Stimulated activated CD4-positive, alpha-beta T cell treated with anti-CD3 and anti-CD28 coated beads, Interleukin-4, amount 100 ng/mL, for 4 hours (primary cell): ENCODE results near the gene ENO3.
A peak's percentile ranks its signal among the peaks of the same experiment; 100 is the strongest.

Source experiments
- DNase-seq, 2 experiments: peaks; one replicate each; pipeline ENCODE4 v3.0.0-alpha.2; 2020

Gene ENO3

DNA sequence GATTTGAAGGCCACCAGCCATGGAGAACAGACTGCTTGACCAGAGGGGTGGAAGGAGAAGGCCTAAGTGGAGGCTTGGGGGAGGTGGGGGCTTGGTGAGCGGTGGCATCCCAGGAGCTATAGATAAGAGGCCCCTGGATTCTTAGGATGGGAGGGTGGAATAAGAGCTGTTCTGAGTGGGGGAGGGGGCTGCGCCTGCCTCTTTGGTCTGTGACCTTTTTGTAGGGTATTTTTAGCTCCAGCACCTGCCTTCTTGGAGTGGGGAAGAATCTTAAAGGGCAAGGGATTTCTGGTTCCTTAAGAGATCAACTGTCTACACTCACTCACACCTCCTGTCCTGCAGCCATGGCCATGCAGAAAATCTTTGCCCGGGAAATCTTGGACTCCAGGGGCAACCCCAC is 567 bp downstream of the ENO3 start:
- DNase-seq: no peak

- no peak for DNase-seq
Measured at GRCh38 chr17:4953451-4953961, 2.6 kb downstream of the ENO3 start.

DNA sequence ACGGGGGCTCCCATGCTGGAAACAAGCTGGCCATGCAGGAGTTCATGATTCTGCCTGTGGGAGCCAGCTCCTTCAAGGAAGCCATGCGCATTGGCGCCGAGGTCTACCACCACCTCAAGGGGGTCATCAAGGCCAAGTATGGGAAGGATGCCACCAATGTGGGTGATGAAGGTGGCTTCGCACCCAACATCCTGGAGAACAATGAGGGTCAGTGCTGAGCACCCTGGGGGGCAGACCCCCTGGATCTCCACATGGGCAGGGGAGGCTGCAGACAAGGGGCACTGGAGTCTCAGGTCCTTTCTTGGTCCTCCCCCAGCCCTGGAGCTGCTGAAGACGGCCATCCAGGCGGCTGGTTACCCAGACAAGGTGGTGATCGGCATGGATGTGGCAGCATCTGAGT is 4.2 kb downstream of the ENO3 start:
- no peak for DNase-seq

DNA sequence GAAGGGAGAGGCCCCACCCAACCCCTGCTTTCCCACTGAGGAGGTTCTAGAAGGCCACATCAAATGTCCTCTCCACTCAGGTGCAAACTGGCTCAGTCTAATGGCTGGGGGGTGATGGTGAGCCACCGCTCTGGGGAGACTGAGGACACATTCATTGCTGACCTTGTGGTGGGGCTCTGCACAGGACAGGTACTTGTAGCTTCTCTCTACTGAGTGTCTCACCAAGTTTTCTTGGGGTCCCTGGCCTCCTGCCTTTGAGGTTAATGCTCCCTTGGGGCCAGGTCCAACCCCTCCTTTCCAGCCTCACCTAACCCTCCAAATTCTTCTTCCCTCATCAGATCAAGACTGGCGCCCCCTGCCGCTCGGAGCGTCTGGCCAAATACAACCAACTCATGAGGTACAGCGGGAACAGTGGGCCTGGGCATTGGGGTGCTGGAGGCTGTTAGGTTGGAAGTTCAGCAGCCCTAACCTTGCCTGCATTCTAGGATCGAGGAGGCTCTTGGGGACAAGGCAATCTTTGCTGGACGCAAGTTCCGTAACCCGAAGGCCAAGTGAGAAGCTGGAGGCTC is 5.7 kb downstream of the ENO3 start:
- DNase-seq: peak in 1 of 2 experiments; percentile 43

DNA sequence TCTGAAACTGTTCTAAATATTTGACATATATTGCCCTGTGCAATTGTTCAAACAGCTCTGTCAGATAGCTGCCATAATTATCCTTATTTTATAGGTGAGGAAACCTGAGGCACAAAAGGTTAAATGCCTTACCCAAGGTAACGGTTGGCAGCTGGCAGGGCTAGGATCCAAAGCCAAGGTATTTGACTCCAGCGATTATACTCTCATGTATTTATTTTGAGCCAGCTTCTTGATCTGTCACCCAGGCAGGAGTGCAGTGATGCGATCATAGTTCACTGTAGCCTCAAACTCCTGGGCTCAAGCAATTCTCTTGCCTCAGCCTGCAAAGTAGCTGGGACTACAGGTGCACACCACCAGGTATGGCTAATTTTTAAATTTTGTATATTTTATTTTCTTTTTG is 7.2 kb downstream of the ENO3 start:
- no peak for DNase-seq

DNA sequence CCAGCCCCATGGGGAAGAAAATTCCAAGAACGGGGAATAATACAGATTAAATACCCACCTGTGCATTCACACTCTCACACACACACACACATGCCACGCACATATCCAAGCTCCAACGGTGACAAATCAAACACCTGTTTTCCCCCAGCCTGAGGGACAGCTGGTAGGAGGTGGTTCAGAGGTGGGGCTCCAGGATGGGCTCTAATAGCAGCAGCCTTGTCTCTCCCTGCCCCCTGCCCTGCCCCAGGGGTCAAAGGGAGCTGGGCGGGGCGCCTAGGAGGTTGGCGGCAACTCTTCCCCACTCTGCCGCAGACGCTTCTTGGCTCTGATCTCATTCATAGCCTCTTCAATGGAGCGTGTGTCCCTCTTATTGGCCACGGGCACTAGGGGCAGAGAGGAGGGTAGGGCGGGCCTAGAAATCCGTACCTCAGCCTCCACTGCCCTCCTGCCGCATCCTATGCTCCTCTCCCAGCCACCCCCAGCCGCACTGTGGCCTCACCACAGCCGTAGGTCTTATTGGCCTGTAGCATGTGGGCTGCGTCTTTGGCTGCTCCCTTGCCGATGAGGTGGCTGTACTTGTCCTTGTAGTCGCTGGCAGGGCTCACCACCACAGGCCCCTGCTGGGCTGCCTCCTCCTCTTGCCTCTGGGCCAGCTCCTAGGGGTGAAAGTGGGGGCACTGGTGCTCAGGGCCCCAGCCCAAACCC is 8.5 kb downstream of the ENO3 start:
- no peak for DNase-seq

DNA sequence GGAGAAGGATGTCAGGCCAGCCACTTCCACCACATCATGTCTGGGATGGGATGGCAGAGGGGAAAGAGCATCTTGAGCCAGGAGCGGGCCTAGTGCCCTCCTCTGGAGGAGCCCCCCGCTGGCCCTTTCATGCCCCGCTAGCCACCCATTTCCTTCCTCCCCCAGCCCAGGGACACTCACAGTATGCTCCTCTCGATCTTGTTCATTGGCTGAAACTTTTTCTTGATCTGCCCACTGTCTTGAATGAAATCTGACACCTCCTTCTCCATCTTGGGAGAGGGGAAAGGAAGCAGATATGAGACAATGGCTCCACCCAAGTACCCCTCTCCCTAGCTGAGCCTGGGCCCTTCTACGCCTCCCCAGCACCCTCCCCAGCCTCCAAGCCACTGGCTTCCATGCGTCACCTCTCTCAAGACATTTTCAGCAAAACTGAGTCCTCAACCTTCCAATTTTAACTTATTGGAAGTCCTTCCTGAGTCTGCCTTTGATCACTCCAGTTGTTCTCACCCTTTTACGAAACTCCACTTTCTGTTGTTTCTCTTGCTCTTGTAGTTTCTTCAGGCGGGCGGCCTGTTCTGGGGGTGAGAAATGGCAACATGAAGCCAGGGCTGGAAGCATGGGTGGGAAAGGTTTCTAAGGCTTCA is 9.5 kb downstream of the ENO3 start:
- DNase-seq: no peak

GRCh38 chr17:4965311-4965986 is 14.5 kb downstream of the ENO3 start:
- no peak for DNase-seq

GRCh38 chr17:4966844-4967538 is 16.1 kb downstream of the ENO3 start:
- peak; percentile 84 to 93 for DNase-seq

DNA sequence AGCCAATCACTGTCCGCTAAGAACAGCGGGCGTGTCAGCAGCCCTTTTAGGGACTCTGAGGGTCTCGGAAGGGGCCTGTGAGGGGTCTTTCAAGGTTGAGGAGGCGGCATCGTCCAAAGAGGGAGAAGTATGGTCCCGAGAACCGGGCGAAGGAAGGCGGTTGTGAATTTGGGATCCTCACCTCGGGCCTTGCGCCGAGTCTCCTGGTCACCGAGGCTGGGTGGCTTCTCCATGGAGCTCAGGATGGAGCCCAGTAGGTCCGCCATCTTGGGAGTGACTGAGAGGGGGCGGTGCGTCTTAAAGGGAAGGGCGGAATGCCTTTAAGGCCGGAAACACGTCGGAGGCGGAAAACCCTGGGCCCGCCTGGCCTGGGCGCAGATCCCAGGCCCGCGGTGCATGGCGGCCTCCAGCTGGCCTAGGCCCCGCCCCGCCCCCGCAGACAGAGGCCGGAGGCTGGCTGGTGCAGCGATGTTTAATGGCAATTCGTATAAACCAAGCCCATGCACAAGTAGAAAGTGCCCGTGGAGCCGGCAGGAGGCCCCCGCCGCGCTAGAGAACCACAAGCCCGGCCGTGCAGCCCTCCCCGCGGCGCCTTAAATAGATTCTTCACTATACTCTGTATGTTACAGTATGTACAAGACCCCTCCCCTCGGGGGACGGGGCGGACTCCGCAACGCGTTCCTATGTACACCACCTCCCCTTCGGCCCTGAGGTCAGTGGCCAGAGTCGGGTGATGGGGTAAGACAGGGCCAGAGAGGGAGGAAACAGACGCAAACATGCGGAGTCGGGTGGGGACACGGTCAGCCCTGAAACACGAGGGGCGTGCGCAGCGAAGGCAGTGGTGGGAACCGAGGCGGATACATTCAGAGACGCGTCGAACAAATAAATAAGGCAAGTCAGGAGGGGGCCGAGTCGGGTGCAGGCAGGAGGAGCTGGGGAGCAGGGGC is 16.9 kb downstream of the ENO3 start, which contains the start of gene SPAG7:
SPAG7 (minus strand) TSS at position 279 of the 947 bp plus-strand sequence; CDS start at position 266, 13 bp downstream.
- peak; percentile 88 to 89 for DNase-seq

GRCh38 chr17:4968486-4969046 is 17.6 kb downstream of the ENO3 start:
- DNase-seq: peak in 1 of 2 experiments; percentile 31

GRCh38 chr17:4969047-4969550 is 18.2 kb downstream of the ENO3 start:
- DNase-seq: peak; percentile 36 to 43

GRCh38 chr17:4969551-4970173 is 18.7 kb downstream of the ENO3 start:
- no peak for DNase-seq

DNA sequence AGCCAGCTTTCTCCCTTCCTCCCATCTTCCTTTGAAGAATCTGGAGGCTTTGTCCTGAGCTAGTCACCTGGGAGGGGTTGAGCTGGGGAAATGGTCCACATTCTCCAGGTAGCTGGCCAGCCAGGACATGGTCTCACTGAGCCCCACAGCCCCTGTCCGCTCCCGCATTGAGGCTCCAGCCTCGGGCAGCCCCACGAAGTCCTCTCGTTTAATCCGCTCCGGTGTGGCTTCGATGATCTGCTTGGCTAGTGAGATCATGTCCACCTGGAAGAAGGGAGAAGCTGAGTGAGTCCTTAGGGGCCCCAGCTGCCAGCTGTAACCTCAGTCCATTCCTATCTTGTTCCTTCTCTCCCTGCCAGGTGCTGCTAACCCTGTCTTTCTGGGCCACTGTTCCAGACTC is 19.4 kb downstream of the ENO3 start:
- DNase-seq: no peak

DNA sequence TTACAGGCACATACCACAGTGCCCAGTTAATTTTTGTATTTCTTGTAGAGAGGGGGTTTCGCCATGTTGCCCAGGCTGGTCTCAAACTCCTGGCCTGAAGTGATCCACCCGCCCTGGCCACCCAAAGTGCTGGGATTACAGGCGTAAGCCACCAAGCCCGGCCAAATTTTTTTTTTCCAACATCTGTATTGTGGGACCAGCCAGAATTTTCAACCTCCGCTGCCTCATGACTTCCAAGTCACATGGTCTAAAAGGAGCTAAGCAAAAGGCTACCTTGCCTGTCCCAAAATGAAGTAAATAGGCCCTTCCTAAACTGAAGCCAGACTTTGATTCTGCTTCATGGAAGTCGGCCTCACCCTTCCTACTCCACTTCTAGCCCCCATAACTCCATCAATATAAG is 20.9 kb downstream of the ENO3 start:
- no peak for DNase-seq

DNA sequence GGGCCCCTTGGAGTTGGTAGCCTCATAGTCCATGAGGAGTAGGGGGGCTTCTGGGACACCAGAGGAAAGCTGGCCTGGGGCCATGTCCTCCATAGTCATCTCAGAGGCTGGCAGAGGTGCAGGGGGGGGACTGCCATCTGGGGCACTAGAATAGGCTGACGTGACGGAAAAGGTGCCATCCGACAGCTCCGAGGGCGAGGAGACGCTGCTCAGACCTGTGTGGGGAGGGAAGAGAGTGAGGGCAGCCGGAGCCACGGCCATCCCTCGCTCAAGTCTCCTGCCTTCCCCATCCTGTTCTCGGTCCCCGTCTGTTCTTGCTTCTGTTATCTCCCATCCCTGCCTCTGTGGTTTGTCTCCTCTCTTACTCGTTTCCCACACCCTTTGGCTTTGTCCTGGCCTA is 21.4 kb downstream of the ENO3 start:
- no peak for DNase-seq

- no peak for DNase-seq
Measured at GRCh38 chr17:4972752-4973151, 21.8 kb downstream of the ENO3 start.

DNA sequence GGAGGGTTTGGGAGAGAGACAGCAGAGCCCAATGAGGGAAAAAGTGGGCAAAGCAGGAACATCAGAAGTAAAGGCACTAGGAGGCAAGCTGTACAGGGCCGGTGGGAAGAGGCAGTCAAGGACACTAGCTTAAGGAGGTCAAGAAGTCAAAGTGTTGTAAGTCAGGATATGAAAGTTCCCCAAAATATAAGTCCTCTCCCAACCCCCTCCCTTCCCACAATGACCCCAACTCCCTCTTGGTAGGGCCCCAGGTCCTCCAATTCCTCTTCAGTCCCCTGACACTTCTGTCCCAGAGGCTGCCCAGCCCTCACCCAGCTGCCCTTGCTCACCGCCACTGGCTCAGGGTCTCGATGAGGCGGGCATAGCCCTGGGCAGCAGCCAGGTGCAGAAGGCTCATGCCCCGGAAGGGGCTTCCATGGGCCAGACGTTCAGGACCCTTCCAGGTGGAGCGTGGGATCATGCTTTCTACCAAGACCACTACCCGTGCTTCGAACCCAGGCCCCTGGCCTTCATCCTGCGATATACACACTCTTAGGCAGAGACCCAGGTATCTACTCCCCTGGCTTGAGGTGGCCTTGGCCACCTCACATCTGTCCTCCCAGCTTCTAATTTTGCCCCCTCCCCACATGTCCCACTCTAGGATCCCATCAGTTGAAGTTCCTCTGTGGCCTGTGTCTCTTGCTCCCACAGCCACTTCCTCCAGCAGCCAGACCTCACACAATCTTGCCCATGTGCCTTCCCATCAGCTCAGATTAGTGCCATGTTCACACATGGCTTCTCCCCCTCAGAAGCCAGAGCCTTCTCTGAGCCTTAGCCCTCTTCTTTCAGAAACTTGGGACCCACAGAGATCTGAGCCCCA is 22.6 kb downstream of the ENO3 start:
- DNase-seq: no peak

DNA sequence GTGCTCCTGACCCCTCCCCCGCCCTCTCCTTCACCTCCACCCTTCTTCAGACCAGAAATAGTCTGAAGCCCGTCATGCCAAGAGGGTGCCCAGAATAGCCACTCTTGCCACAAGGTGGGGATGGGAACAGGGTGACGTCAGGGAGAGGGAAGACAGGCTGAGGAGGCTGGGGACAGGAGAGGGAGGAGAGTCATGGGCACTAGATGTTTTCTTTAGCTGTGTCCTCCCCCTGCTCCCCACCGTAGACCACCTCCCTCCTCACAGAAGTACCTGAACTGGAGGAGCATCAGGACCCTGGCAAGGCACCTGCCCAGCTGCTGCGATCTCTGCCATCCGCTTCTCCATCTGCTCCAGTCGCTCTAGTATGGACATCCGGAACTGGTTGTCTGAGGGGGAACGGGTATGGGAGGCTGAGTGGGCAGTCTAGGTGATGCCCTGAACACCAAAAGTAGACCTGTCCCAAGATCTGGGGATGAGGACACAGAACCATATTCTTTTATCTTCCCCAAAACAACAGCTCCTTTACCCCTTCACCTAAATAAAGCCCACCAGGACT is 23.3 kb downstream of the ENO3 start:
- DNase-seq: no peak
